ENCODE results near the gene THBS4. TPM values are rescaled to one million over a fixed set of nuclear protein-coding genes. Genes with fewer than 3 reads are reported as not detected.
"Not testable (repeated sequence)": the region's sequence is repeated elsewhere in the genome, so short reads cannot be mapped to it uniquely, and the experiment has no call there.

Gene THBS4
- total RNA-seq, 1 experiment from 2014 or later: 2.0 TPM

- H3K4me3 ChIP-seq (ENCODE audit: low read length): no peak overlapping the region
- H2AFZ ChIP-seq (ENCODE audit: low read length): no peak overlapping the region
- H3K27me3 ChIP-seq (ENCODE audit: low read length): no peaks in the 10 kb centered on the region
- no peaks in the 10 kb centered on the region for H3K36me3 ChIP-seq (ENCODE audit: insufficient read depth, low read length)
- H3K9me3 ChIP-seq (ENCODE audit: low read length): no peaks in the 10 kb centered on the region
- H3K27ac ChIP-seq (ENCODE audit: low read length): no peak overlapping the region
- H3K79me2 ChIP-seq (ENCODE audit: low read length): no peaks in the 10 kb centered on the region
- no peak overlapping the region for H3K9ac ChIP-seq (ENCODE audit: low read length)
- DNase-seq: no peak
- H3K9me2 ChIP-seq (replicated peaks; ENCODE audit: insufficient read depth, low read length): no peaks in the 10 kb centered on the region
- H3K4me2 ChIP-seq (ENCODE audit: low read depth, low read length, poor library complexity, severe bottlenecking): no peak overlapping the region
- H3K4me1 ChIP-seq (ENCODE audit: low read length): peaks cover 6% of the 10 kb centered on the region
- H4K20me1 ChIP-seq (ENCODE audit: insufficient read depth, low read depth, low read length): no peaks in the 10 kb centered on the region
Observed at GRCh38 chr5:80105698-80106439, 70.7 kb downstream of the THBS4 start.

DNA sequence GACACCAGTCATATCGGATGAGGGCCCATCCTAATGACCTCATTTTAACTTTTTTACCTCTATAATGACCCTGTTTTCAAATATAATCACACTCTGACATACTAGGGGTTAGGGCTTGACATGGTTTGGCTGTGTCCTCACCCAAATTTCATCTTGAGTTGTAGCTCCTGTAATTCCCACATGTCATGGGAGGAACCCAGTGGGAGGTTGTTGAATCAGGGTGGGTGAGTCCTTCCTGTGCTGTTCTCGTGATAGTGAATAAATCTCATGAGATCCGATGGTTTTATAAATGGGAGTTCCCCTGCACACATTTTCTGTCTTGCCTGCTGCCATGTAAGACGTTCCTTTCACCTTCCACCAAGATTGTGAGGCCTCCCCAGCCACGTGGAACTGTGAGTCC, 71.8 kb downstream of the THBS4 start:
- H3K27me3 ChIP-seq (ENCODE audit: low read length): no peaks in the 10 kb centered on the region
- no peak overlapping the region for H3K4me3 ChIP-seq (ENCODE audit: low read length)
- H3K27ac ChIP-seq (ENCODE audit: low read length): no peak overlapping the region
- no peaks in the 10 kb centered on the region for H4K20me1 ChIP-seq (ENCODE audit: insufficient read depth, low read depth, low read length)
- no peaks in the 10 kb centered on the region for H3K79me2 ChIP-seq (ENCODE audit: low read length)
- no peak overlapping the region for H3K9ac ChIP-seq (ENCODE audit: low read length)
- H3K9me2 ChIP-seq (replicated peaks; ENCODE audit: insufficient read depth, low read length): no peaks in the 10 kb centered on the region
- peaks cover 6% of the 10 kb centered on the region for H3K4me1 ChIP-seq (ENCODE audit: low read length)
- DNase-seq: no peak
- no peaks in the 10 kb centered on the region for H3K9me3 ChIP-seq (ENCODE audit: low read length)
- H2AFZ ChIP-seq (ENCODE audit: low read length): no peak overlapping the region
- no peaks in the 10 kb centered on the region for H3K36me3 ChIP-seq (ENCODE audit: insufficient read depth, low read length)
- no peak overlapping the region for H3K4me2 ChIP-seq (ENCODE audit: low read depth, low read length, poor library complexity, severe bottlenecking)

GRCh38 chr5:80109646-80110478, 74.7 kb downstream of the THBS4 start:
- DNase-seq: no peak
- Histone ChIP-seq H3K9me3 (ENCODE audit: low read length) (no peaks in the 10 kb centered on the region), H3K4me2 (ENCODE audit: low read depth, low read length, poor library complexity, severe bottlenecking) (peak overlapping the region; percentile 18), H3K4me3 (ENCODE audit: low read length) (no peak overlapping the region), H3K9ac (ENCODE audit: low read length) (no peak overlapping the region), H3K36me3 (ENCODE audit: insufficient read depth, low read length) (no peaks in the 10 kb centered on the region), H3K27ac (ENCODE audit: low read length) (no peak overlapping the region), H3K27me3 (ENCODE audit: low read length) (no peaks in the 10 kb centered on the region), H2AFZ (ENCODE audit: low read length) (no peak overlapping the region), H3K79me2 (ENCODE audit: low read length) (no peaks in the 10 kb centered on the region), H3K9me2 (replicated peaks; ENCODE audit: insufficient read depth, low read length) (no peaks in the 10 kb centered on the region), H4K20me1 (ENCODE audit: insufficient read depth, low read depth, low read length) (no peaks in the 10 kb centered on the region), H3K4me1 (ENCODE audit: low read length) (peaks cover 6% of the 10 kb centered on the region)

DNA sequence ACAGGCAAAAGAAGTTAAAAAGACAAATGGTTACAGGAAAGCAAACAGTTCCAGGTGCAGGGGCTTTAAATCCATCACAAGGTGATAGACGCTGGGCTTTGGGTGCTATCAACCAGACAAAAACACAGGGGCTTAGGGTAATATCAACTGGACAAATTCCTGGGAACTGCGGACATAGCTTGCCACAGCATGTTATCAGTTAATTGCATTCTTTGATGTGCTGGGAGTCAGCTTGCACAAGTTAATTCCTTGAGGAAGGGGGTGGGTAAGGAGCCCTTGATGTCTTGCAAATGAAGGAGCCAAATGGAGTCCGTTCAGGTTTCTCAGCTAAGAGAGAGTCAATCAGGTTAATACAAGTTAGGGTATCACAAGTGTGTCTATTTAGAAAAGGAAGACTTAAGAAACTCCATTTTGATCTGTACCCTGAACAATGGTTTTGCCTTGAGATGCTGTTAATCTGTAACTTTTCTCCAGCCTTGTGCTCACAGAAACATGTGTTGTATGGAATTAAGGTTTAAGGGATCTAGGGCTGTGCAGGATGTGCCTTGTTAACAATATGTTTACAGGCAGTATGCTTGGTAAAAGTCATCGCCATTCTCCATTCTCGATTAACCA, 76.3 kb downstream of the THBS4 start:
- H3K4me1 ChIP-seq (ENCODE audit: low read length); H2AFZ ChIP-seq (ENCODE audit: low read length); H3K36me3 ChIP-seq (ENCODE audit: insufficient read depth, low read length); H3K27ac ChIP-seq (ENCODE audit: low read length); DNase-seq; H3K79me2 ChIP-seq (ENCODE audit: low read length); H3K27me3 ChIP-seq (ENCODE audit: low read length); H3K9me3 ChIP-seq (ENCODE audit: low read length); H4K20me1 ChIP-seq (ENCODE audit: insufficient read depth, low read depth, low read length); H3K9me2 ChIP-seq (replicated peaks; ENCODE audit: insufficient read depth, low read length); H3K4me2 ChIP-seq (ENCODE audit: low read depth, low read length, poor library complexity, severe bottlenecking); H3K9ac ChIP-seq (ENCODE audit: low read length); H3K4me3 ChIP-seq (ENCODE audit: low read length): not testable (repeated sequence)

DNA sequence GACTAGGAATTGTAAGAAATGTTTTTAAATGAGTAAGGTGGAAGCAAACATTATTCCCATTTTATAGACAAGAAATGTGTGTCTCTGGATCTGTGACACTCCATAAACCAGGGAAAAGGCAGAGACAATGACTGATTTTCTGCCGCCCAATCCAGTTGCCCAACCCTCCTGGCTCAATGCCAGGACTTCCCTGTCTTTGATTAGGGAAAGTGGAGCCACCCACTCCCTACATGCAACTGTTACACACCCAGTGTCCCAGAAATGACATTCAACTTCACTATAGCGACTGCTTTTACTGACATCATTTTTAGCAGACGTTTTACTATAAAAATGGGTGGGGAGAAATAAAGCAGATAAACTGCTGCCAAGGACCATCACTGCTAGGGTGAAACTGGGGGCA, 79.7 kb downstream of the THBS4 start:
- no peak for DNase-seq
- peaks cover 5% of the 10 kb centered on the region for H3K4me1 ChIP-seq (ENCODE audit: low read length)
- no peaks in the 10 kb centered on the region for H3K9me3 ChIP-seq (ENCODE audit: low read length)
- H2AFZ ChIP-seq (ENCODE audit: low read length): no peak overlapping the region
- no peak overlapping the region for H3K27ac ChIP-seq (ENCODE audit: low read length)
- H4K20me1 ChIP-seq (ENCODE audit: insufficient read depth, low read depth, low read length): no peaks in the 10 kb centered on the region
- H3K36me3 ChIP-seq (ENCODE audit: insufficient read depth, low read length): no peaks in the 10 kb centered on the region
- no peak overlapping the region for H3K4me2 ChIP-seq (ENCODE audit: low read depth, low read length, poor library complexity, severe bottlenecking)
- no peak overlapping the region for H3K4me3 ChIP-seq (ENCODE audit: low read length)
- H3K27me3 ChIP-seq (ENCODE audit: low read length): no peaks in the 10 kb centered on the region
- no peaks in the 10 kb centered on the region for H3K9me2 ChIP-seq (replicated peaks; ENCODE audit: insufficient read depth, low read length)
- no peaks in the 10 kb centered on the region for H3K79me2 ChIP-seq (ENCODE audit: low read length)
- no peak overlapping the region for H3K9ac ChIP-seq (ENCODE audit: low read length)

DNA sequence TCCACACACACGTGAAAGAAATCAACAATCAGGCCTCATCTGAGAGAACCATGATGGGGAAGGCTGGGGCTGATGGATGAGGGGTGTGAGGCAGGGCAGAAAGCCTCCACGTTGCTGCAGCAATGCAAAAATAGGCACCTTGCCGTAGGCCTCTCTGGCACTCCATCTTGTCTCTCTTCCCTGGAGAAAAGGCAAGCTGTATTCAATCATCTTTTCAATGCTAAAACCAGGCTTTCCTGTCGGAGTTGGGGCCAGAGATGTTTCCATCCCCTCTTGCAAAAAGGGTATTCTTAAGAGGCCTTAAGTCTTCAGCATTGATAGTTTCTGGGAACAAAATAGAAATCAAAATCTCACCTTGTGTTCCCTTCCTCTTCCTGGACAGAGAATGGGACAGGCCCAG, 80.9 kb downstream of the THBS4 start:
- Histone ChIP-seq H3K9me2 (replicated peaks; ENCODE audit: insufficient read depth, low read length) (no peaks in the 10 kb centered on the region), H3K79me2 (ENCODE audit: low read length) (no peaks in the 10 kb centered on the region), H4K20me1 (ENCODE audit: insufficient read depth, low read depth, low read length) (no peaks in the 10 kb centered on the region), H3K4me3 (ENCODE audit: low read length) (no peak overlapping the region), H3K27me3 (ENCODE audit: low read length) (no peaks in the 10 kb centered on the region), H3K9me3 (ENCODE audit: low read length) (no peaks in the 10 kb centered on the region), H3K9ac (ENCODE audit: low read length) (no peak overlapping the region), H2AFZ (ENCODE audit: low read length) (no peak overlapping the region), H3K36me3 (ENCODE audit: insufficient read depth, low read length) (no peaks in the 10 kb centered on the region), H3K4me1 (ENCODE audit: low read length) (no peaks in the 10 kb centered on the region), H3K4me2 (ENCODE audit: low read depth, low read length, poor library complexity, severe bottlenecking) (no peak overlapping the region), H3K27ac (ENCODE audit: low read length) (no peak overlapping the region)
- no peak for DNase-seq

DNA sequence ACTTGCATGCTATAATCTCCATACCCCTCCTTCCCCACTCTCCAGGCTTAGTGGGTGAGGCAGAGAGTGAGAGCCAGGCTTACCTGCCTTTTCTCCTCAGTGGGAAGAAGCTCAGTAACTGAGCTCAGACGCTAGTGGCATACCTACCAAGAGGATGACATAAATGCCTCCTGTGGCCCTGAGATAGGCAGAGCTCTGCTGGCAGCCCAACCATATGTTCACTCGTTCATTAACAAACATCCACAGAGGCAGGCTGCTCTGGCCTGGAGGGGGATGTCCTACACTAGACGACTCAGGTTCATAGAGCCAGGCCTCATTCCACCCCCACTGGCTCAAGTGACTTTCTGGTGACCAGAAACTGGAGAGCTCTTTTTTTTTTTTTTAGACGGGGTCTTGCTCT, 81.3 kb downstream of the THBS4 start:
- no peak overlapping the region for H3K27ac ChIP-seq (ENCODE audit: low read length)
- no peak overlapping the region for H2AFZ ChIP-seq (ENCODE audit: low read length)
- no peaks in the 10 kb centered on the region for H3K9me3 ChIP-seq (ENCODE audit: low read length)
- no peaks in the 10 kb centered on the region for H3K27me3 ChIP-seq (ENCODE audit: low read length)
- DNase-seq: no peak
- H3K9ac ChIP-seq (ENCODE audit: low read length): no peak overlapping the region
- no peaks in the 10 kb centered on the region for H3K79me2 ChIP-seq (ENCODE audit: low read length)
- H3K4me2 ChIP-seq (ENCODE audit: low read depth, low read length, poor library complexity, severe bottlenecking): no peak overlapping the region
- no peaks in the 10 kb centered on the region for H4K20me1 ChIP-seq (ENCODE audit: insufficient read depth, low read depth, low read length)
- H3K4me3 ChIP-seq (ENCODE audit: low read length): no peak overlapping the region
- H3K4me1 ChIP-seq (ENCODE audit: low read length): no peaks in the 10 kb centered on the region
- H3K9me2 ChIP-seq (replicated peaks; ENCODE audit: insufficient read depth, low read length): no peaks in the 10 kb centered on the region
- no peaks in the 10 kb centered on the region for H3K36me3 ChIP-seq (ENCODE audit: insufficient read depth, low read length)

GRCh38 chr5:80117446-80117845, 82.3 kb downstream of the THBS4 start:
- Histone ChIP-seq H3K4me2 (ENCODE audit: low read depth, low read length, poor library complexity, severe bottlenecking) (no peak overlapping the region), H2AFZ (ENCODE audit: low read length) (no peak overlapping the region), H3K4me1 (ENCODE audit: low read length) (no peaks in the 10 kb centered on the region), H3K4me3 (ENCODE audit: low read length) (no peak overlapping the region), H3K9me2 (replicated peaks; ENCODE audit: insufficient read depth, low read length) (no peaks in the 10 kb centered on the region), H3K79me2 (ENCODE audit: low read length) (no peaks in the 10 kb centered on the region), H3K27ac (ENCODE audit: low read length) (no peak overlapping the region), H3K9me3 (ENCODE audit: low read length) (no peaks in the 10 kb centered on the region), H3K9ac (ENCODE audit: low read length) (no peak overlapping the region), H3K36me3 (ENCODE audit: insufficient read depth, low read length) (no peaks in the 10 kb centered on the region), H4K20me1 (ENCODE audit: insufficient read depth, low read depth, low read length) (no peaks in the 10 kb centered on the region), H3K27me3 (ENCODE audit: low read length) (no peaks in the 10 kb centered on the region)
- no peak for DNase-seq
